Measurements from ENCODE around the gene VAX1.

DNA sequence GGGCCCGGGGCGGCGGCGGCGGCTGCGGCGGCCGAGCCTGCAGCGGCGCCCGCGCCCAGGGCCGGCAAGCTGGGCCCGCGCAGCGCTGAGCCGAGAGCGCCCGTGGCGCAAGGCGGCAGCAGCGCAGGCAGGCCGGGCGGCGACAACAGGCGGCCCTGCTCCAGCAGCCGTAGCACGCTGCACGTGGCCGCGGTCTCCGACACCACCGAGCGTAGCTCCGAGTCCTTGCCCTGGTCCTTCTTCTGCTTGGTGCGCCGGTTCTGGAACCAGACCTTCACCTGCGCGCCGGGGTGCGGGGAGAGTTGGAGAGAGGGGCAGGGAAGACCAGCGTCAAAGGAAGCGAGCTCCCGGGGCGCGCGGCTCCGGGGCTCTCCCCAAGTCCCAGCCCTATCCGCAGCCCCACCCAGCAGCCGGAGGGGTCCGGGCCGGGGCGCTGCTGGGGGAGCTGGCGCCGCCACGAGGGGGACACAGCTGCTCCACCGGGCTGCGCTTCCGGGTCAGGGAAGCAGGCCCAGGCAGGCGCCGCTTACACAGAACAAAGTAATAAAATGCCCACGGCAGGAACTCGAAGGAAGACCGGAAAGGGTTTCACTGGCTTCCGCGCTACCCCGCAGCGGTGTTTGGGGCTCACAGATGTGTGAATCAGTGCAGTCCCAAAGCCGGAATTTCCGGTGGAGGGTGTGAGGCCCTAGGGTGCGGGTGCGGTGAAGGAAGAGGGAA lies 3.6 kb downstream of the VAX1 start:
- TF ChIP-seq POLR2A (IDR thresholded peaks at IDR 0.05) (no peak), EP300 (IDR thresholded peaks at IDR 0.05) (no peak)
- TF ChIP-seq, protein P1, sequence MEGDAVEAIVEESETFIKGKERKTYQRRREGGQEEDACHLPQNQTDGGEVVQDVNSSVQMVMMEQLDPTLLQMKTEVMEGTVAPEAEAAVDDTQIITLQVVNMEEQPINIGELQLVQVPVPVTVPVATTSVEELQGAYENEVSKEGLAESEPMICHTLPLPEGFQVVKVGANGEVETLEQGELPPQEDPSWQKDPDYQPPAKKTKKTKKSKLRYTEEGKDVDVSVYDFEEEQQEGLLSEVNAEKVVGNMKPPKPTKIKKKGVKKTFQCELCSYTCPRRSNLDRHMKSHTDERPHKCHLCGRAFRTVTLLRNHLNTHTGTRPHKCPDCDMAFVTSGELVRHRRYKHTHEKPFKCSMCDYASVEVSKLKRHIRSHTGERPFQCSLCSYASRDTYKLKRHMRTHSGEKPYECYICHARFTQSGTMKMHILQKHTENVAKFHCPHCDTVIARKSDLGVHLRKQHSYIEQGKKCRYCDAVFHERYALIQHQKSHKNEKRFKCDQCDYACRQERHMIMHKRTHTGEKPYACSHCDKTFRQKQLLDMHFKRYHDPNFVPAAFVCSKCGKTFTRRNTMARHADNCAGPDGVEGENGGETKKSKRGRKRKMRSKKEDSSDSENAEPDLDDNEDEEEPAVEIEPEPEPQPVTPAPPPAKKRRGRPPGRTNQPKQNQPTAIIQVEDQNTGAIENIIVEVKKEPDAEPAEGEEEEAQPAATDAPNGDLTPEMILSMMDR (IDR thresholded peaks at IDR 0.05): no peak

Data from tibial nerve (tissue), 4 donors.